Measurements from ENCODE around the gene UBE2N.
A peak's percentile ranks its signal among the peaks of the same experiment; 100 is the strongest.
"Not testable (repeated sequence)": the region's sequence is repeated elsewhere in the genome, so short reads cannot be mapped to it uniquely, and the experiment has no call there.

The UBE2N gene

DNA sequence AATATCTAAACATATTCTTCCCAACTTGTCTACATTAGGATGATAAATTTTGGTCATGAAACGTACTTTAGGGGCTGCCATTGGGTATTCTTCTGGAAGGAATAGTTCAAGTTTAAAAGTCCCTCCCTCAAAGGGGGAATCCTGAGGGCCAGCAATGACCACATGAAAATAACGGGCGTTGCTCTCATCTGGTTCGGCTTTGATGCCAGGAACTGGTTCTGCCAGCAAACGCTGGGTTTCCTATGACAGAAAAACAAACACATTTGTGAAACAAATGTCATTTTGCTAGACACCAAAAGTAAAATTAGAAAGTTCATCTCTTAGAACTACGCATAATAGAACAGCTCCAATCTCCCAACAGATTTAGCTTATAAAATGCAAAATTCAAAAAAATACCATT lies 30.7 kb downstream of the UBE2N start:
- peak; percentile 64 for DNase-seq (ENCODE audit: low read depth)

DNA sequence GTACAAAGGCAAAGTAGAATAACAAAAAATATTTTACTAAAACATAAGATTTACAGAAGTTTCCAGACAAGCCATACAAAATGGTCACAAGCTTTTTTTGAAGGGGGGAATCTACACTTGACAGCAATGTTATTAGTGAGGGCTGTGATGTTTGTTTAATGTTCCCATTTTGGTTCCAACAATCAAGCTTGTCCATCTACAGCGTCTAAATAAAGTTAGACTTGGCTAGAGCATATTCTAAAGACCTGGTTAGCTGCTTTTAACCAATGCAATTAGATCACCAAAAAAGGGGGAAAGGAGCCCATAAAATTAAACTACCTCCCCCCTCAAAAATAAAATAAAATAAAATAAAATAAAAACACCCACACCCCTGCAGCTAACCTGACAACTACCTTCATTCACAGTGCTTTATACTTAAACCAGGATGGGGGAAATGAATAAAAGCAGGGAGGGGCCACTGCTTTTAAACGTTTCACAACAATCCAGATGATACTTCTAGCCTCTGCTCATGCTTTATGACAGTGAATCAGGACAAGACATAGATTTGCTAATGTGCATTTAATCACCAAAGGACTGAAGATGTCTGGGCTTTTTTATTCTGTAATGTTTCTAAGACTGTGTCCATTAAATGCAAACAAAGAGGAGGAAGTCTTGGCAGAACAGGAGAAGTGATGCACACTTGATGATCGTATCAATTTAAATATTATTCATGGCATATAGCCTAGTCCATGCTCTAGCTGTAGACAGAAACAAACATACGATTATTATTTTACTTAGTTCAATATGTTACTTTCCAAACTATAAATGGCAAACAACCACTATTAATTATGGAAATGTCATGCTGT lies 32.2 kb downstream of the UBE2N start:
- not testable (repeated sequence) for DNase-seq (ENCODE audit: low read depth)

DNA sequence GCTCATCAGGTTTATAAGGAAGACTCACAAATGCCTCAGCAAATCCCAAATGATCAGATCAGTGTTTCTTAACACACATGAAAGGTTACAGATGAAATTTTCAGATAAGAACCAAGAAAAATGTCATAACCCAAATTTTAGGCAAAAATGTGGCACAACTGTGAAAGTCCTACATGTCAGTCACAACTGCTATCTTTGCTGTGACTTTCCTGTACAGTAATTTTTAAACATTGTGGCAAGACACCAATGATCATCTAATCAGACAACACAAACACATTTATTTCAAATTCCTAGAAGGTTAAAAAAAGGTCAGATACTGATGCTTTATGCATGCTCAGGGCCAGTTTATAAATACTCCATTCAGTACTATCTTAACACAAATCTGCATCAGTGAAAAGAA lies 32.9 kb downstream of the UBE2N start:
- no peak for DNase-seq (ENCODE audit: low read depth)

DNA sequence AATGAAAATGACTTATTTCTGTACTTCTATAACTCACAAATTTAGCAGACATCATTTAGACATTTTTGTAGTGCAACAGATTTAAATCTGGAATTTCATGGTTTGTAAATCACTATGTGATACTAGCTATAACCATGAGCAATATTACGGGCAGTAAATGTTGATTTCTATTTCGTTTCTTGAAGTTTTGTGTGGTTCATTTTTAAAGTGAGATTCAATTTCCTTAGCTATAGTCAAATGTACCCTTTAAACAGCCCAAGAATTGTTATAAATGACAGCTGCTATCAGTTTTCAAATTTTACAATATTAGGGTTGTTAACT lies 33.8 kb downstream of the UBE2N start:
- DNase-seq (ENCODE audit: low read depth): no peak

DNA sequence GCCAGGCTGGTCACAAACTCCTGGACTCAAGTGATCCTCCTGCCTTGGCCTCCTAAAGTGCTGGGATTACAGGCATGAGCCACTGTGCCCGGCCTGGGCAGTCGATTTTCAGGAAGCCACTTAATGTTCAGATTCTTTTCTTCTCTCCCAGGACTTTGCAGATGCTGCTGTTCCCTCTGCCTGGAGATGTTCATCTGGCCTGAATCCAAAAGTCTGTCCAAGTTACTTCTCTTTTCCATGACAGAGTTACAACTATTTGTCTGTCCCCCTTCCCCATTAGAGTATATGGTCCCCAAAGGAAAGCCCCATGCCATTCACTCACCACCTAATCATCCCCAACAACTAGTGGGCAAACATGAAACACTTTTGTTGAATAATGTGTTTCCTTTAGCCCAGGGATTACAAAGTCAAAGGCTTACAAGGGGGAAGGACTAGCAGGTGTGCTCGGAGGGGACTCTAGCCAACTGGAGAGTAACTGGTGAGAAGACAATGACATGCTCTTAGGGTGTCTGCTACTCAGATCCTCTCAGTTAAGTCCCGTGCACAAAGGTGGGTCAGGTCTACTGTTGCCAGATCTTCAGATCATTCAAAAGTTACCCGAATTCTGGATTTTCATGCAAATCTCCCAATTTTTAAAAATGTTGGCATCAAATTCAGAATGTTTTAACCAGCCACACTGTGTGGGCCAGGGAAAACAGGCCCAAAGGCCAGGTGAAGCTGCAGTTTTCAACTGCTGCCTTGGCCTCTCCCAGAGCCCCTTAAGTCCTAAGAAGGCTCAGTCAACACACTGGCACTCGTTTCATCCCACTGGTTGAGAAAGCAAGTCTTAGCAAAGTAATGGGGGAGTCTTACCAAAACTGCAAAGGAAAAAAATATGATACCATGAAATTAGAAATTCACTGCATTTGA lies 34.4 kb downstream of the UBE2N start:
- no peak for DNase-seq (ENCODE audit: low read depth)

DNA sequence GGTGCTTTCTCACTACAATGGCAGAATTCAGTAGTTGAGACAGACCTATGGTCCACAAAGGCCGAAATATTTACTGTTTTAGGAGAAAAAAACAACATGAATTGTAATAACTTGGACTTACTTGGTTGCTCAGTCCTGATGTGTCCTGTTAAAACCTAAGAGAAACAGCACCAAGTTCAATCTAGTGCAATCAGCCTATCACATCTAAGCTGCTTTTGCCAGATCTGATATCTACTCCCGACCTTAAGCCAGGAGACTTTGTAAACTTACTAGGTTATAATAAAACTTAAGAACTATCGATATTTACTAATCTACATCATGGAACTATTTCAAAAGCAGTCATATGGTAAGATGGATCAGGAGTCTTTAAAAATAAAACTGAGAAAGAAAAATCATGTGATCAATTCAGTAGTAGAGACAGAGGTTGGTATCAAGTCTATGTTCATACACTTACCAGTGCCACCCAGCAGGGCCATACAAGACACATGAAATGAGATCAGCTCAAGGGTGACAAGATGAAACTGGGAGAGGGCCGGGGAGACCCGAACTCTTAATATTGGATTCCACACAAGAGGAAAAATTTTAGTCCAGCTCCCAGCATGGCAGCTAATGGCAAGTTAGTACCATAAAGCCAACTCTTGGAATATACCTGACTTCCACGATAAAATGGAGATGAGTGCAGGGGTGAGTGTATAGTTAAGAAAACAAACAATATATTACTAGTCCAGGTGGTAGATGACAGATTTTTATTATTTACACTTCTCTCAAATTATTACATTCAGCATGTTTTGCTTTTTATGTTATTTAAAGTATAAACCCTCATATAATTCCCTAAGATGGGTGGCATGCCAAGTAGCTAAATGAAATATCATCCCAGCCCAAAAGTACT lies 36.5 kb downstream of the UBE2N start:
- no peak for DNase-seq (ENCODE audit: low read depth)

DNA sequence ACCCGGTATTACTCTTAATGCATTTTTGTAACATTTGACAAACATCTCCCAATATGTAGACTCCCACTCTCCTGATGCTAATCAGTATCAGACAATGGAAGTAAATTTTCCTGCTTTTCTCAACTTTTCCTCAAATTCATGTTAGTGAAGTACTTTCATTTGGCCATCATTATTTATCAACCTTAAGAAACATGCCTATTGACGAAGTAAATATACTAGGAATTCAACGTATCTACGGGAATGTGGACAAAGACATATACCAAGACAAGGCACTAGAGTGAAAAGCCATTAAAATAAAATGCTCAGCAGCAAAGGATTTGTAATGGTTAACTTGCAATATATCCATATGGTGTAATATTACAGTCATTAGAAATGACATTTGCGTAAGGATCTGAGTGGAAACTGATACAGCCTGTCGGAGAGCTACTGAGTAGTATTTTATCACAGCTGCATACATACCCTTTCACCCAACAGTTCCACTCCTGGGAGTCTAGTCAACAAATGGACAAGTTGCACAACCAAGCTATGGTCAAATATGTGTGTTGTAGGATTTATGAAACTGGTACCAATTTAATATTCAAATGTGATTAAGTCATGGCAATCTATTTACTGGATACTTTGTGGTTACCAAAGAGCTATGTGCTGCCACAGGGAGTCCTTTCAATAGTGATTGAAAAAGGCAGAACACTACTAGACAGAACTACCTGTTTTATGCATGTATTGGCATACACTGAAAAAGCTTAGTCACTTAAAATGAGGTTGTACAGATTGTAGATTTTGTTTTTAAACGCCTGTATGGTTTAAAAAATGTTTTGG lies 37.6 kb downstream of the UBE2N start:
- DNase-seq (ENCODE audit: low read depth): peak; percentile 97

DNA sequence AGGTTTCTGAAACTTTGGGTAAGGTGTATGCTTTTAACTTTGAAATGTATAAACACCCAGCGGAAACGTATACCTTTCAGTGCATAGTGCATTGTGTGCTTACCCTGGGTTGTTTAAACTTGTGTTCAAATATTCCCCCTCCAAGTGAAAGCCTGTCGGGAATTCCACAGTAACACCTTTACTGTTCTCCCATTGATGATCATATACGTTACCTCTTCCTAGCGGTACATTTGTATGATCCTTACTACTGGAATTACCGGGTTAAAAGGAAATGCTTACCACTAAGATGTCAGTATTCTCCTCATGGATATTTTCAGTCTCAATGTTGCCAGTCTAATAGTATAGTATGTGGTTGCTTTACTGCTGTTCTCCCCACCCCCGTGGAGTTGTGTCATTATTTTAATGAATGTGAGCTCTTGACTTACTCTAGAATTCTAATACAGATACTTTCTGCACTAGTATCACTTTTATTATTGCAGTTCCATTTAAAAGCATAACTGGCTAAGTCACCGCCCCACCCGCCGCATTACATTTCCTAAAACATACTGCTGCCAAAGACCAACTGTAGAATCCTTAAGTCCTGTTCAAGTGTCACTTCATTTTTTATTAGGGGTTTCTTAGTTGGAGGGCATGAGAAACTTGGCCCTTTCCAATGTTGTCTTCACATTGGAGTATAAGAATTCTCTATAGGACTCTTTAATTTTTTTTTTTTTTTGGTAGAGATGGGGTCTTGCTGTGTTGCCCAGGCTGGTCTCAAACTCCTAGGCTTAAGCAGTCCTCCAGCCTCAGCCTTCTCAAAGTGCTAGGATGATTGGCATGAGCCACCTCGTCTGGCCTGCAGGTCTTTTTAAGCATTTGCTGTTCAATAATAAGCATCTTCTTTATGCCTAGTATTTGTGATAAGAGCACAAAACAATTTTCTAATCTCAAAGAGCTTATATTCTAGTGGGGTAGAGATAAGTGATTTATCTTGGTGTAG lies 39.1 kb downstream of the UBE2N start:
- no peak for DNase-seq (ENCODE audit: low read depth)

DNA sequence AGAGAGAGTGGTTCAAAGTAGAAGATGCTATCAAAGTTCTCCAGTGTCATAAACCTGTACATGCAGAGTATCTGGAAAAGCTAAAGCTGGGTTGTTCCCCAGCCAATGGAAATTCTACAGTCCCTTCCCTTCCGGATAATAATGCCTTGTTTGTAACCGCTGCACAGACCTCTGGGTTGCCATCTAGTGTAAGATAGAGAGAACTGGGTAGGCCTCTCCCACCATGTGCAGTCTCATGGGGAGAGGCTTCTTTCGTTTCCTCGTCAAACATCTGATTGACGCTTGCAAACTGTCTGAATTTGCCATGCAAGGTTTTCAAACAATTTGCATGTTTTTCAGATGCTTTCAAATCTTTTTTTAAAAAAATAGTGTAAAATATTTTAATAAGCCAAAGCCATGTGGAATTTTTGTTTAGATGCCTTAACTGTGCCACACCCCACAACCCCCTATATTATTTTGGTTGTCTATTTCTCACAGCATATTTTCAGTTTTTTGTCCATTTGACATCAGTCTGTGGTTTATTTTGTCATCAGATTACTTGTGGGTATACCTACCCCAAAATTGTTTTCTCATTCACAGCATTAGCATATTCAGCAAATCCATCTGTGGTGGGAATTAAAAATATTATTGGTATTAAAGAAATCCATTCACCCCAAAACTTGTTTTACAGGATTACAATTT lies 42.4 kb downstream of the UBE2N start:
- not testable (repeated sequence) for DNase-seq (ENCODE audit: low read depth)

DNA sequence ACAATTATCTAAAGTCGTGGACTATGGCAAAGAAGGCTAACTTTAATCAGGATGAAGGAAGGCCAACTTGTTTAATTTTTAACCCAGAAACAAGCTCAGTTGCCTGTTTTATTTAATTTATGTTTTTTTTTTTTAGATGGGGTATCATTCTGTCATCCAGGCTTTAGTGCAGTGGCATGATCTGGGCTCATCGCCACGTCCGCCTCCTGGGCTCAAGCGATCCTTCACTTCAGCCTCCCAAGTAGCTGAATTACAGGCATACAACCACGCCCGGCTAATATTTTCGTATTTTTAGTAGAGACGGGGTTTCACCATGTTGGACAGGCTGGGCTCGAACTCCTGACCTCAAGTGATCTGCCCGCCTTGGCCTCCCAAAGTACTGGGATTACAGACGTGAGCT lies 44.3 kb downstream of the UBE2N start:
- no peak for DNase-seq (ENCODE audit: low read depth)

DNA sequence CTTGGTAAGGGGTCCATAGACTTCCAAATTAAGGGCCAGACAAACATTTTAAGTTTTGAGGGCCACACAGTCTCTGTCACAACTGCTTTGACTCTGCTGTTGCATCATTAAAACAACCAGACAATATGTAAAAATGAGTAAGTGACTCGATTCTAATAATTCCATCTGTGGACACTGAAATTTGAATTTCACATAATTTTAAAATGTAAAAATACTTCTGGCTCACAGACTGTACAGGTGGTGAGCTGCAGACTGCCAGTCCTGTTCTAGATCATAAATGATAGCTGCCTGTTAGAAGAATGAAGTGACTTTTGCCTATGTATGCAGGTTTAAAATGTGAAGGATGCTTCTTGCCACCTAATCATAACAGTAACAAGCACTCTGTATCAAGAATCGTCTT lies 48.3 kb downstream of the UBE2N start:
- no peak for DNase-seq (ENCODE audit: low read depth)

DNA sequence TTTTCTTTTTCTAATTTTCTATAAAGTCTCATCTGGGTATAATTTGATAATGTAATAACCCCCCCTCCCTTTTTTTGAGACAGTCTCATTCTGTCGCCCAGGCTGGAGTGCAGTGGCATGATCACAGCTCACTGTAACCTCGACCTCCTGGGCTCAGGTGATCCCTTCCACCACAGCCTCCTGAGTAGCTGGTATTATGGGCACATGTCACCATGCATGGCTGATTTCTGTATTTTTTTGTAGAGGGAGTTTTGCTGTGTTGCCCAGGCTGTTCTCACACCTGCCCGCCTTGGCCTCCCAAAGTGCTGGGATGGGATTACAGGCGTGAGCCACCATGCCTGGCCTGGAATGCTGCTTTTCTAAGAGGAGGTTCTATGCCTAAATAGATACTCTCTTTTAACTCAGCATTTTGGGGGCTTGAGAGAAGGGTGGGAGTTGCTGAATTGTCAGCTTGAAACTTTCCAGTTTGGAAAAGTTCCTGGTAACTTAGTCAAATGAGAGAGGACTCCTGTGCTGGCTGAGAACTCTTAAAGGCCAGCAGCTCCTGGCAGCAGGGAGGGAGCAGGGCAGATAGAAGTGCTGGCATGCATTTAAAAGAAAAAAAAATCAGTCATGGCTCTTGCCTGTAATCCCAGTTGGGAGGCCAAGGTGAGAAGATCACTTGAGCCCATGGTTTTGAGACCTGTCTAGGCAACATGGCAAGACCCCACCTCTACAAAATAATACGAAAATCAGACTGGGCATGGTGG lies 51.0 kb downstream of the UBE2N start:
- no peak for DNase-seq (ENCODE audit: low read depth)

DNA sequence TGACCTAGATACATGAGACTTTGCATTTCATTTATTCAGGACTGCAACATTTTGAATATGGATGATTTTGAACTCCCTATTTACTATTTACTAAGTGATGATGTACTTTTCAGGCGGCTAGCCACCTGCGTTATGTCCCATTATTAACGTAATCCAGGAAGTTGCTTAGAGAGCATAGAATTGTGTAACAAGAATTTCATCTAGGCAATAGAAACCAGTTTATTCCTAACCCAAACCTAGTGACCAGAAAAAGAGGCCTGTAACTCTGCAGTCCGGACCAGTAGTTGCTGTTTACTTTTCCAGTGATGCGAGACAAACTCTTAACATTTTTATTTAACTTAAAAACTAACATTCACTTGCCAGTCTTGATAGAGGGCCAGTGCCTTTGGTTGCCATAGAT lies 51.7 kb downstream of the UBE2N start:
- peak; percentile 15 for DNase-seq (ENCODE audit: low read depth)

DNA sequence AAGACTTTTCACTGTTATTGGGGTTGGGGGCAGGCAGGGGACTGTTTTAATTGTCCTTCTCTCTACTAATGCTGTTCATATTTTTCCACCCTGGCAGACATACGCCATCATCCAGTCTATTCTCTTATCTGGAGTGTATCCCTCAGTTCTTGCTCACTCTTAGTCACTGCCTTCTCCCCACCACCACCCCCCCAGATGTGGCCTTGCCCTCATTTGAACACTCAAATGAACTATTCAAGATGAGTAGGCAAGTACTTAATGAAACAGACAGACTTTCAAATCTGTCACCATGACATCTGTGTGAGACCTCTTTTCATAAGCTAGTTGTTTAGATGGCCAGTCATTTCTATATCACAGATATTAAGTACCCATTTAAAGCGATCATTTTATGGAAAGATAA lies 54.0 kb downstream of the UBE2N start:
- DNase-seq (ENCODE audit: low read depth): no peak

DNA sequence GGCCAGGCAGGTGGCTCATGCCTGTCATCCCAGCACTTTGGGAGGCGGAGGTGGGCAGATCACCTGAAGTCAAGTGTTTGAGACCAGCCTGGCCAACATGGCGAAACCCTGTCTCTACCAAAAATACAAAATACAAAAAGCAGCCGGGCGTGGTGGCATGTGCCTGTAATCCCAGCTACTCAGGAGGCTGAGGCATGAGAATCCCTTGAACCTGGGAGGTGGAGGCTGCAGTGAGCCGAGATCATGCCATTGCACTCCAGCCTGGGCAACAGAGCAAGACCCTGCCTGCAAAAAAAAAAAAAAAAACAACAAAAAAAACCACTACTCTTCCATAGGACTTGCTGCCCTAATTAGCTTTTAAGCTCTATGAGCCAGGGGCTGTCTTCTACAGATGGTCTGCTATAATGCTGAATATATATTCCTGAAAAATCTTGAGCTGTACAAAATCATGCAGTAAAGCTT lies 59.7 kb downstream of the UBE2N start:
- DNase-seq (ENCODE audit: low read depth): not testable (repeated sequence)

DNA sequence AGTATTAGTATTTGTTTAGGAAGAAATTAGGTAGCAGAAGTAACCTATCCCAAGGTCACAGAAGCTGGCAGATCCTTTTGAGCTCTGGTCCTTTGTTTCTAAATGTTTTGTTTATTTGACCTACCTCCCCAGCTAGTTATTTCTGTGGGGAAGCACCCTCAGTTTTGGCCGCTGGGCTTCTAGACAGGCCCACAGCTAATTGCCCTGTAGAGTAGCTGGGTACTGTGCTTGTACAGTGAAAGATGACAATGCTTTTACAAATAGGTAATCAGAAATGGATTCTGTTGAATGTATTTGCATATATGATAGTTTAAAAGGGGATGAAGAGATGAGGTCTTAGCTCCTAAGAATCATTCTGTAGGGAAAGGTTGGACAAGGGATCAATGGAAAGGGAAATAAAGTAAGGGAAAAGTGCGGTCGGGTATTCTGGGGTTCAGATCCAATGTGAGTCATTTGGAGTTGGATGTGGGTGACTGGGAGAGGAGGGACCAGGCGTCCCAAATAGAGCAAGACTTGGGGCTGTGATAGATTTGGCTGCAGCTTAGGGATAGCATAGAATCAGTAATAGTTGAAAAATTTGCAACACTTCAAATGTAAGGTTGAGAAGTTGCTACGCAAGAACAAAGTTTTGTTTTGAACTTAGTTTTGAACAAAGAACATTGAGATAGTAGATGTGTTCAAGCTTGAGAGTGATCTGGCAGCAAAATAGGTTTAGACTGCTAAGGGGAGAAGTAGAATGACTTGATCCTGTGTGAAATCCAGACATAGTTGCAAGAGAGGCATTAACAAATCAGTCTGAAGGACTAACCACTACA lies 60.4 kb downstream of the UBE2N start:
- DNase-seq (ENCODE audit: low read depth): no peak

DNA sequence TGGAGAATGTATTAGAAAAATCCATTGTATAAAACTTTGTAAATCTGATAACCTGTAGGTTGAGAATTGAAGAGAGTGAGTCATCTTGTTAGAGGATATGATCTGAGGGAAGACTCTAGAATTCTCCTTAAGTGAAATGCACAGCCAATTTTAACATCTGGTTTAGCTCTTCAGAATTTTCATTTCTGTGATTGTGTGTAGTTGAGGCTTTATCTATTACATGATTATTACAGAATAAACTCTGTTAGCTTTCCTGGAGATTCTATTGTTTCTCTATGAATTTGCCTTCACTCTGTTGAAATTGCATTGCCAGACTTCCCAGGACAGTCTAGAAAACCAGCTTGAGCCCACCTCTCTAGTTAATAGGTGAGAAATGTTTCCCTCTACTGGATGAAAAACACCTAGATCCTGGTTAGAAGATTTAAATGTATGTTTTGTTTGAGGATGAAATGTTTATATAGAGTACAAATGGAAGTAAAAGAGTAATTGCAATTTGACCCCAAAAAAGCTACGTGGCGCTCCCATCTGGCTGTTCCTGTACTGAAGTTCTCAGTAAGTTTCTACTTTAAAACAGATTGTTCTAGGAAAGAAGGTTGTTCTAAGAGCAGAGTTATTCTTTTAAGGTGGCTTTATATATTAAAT lies 61.1 kb downstream of the UBE2N start:
- peak; percentile 35 for DNase-seq (ENCODE audit: low read depth)

Measured in fibroblast of gingiva (primary cell).